Measurements from ENCODE around the gene CREB3L4. TPM values are rescaled to one million over a fixed set of nuclear protein-coding genes. Genes with fewer than 3 reads are reported as not detected.

Gene CREB3L4
- total RNA-seq, 3 donors from 2014 or later = 9.9 to 26.9 (median 23.0) TPM

GRCh38 chr1:153934746-153935145 lies 33.0 kb upstream of the CREB3L4 start:
- TF ChIP-seq, protein P1, sequence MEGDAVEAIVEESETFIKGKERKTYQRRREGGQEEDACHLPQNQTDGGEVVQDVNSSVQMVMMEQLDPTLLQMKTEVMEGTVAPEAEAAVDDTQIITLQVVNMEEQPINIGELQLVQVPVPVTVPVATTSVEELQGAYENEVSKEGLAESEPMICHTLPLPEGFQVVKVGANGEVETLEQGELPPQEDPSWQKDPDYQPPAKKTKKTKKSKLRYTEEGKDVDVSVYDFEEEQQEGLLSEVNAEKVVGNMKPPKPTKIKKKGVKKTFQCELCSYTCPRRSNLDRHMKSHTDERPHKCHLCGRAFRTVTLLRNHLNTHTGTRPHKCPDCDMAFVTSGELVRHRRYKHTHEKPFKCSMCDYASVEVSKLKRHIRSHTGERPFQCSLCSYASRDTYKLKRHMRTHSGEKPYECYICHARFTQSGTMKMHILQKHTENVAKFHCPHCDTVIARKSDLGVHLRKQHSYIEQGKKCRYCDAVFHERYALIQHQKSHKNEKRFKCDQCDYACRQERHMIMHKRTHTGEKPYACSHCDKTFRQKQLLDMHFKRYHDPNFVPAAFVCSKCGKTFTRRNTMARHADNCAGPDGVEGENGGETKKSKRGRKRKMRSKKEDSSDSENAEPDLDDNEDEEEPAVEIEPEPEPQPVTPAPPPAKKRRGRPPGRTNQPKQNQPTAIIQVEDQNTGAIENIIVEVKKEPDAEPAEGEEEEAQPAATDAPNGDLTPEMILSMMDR (IDR thresholded peaks at IDR 0.05) = no peak
- DNase-seq = peak in 1 of 3 donors; percentile 34
- Histone ChIP-seq H3K36me3 (ENCODE audit: low read depth) (peaks cover 7% of the 10 kb centered on the region), H3K9me3 (no peaks in the 10 kb centered on the region), H3K4me3 (no peak overlapping the region), H3K4me1 (ENCODE audit: low read depth) (no peaks in the 10 kb centered on the region)
- intact Hi-C loops (cut with DNase I, micrococcal nuclease) = no loop called here
- no peak for ATAC-seq

DNA sequence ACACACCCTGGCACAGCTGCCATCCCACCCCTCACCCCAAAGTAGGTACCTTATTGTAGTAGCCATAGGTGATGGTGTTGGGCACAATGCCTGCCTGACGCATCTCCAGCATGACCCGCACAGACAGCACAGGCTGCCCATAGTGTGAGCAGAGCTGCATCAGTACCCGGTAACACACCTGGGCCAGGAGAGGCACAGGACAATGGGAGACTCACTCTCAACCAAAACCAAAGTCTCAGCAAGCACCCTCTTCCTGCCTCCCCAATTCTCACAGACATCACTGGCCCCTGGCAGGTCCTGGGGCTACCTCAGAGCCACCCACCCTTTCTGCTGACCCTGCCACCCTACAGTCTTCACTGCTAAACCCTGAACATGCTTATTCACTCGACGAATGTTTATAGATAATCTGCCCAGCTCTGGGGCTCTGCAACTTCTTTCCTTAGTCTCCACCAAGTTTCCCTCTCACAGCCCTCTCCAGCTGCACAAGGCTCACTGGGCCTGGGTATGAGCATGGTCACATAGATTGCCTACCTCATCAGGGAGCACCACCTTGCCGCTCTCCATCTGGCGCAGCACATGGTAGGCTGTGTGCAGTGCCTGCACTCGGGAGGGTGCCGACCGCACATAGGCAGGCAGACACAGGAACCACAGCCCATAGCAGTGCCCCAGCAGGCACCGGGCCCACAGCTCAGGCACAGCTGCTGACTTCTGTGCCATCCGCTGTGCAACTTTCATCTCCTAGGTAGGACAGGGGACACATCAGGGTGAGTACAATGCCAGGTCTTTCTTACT lies 31.5 kb upstream of the CREB3L4 start:
- DNase-seq = peak in 1 of 3 donors; percentile 33
- Histone ChIP-seq H3K9me3 (no peaks in the 10 kb centered on the region), H3K4me3 (no peak overlapping the region), H3K4me1 (ENCODE audit: low read depth) (no peaks in the 10 kb centered on the region), H3K36me3 (ENCODE audit: low read depth) (peaks cover 7% of the 10 kb centered on the region)
- no peak for ATAC-seq
- intact Hi-C loops (cut with DNase I, micrococcal nuclease) = no loop called here
- TF ChIP-seq, protein P1 (IDR thresholded peaks at IDR 0.05) = no peak

- Histone ChIP-seq H3K4me3 (no peak overlapping the region), H3K4me1 (ENCODE audit: low read depth) (no peaks in the 10 kb centered on the region), H3K9me3 (no peaks in the 10 kb centered on the region), H3K36me3 (ENCODE audit: low read depth) (peaks cover 7% of the 10 kb centered on the region)
- ATAC-seq (no peak), DNase-seq (no peak)
- TF ChIP-seq, protein P1 (IDR thresholded peaks at IDR 0.05) = no peak
- intact Hi-C loops (cut with DNase I, micrococcal nuclease) = no loop called here
Observed at GRCh38 chr1:153937331-153937730, 30.4 kb upstream of the CREB3L4 start.

DNA sequence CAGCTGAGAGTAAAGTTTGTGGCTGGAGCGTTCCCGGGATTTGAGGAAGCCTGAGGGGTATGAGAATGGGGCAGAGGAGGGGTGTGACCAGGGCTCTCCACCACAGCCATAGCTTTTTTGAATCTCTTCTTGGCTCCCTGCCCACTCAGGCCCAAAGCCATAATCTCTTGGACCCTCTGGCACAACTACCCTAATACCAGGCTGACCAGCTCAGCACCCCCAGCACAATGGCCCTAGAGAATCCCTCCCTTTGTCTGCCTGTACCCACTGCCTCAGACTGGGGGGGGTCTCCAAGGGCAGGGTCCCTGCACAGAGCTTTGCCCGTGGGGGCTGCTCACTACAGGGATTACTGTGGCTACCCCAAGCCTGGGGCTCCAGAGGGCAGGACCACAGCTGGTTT lies 28.7 kb upstream of the CREB3L4 start:
- TF ChIP-seq, protein P1 (IDR thresholded peaks at IDR 0.05) = no peak
- intact Hi-C loops (cut with DNase I, micrococcal nuclease) = no loop called here
- Histone ChIP-seq H3K36me3 (ENCODE audit: low read depth) (peaks cover 6% of the 10 kb centered on the region), H3K9me3 (no peaks in the 10 kb centered on the region), H3K4me3 (no peak overlapping the region), H3K4me1 (ENCODE audit: low read depth) (no peaks in the 10 kb centered on the region)
- ATAC-seq = no peak
- no peak for DNase-seq

- no peak for DNase-seq
- H3K4me1 ChIP-seq (ENCODE audit: low read depth) = no peaks in the 10 kb centered on the region
- no peak overlapping the region for H3K4me3 ChIP-seq
- intact Hi-C loops (cut with DNase I, micrococcal nuclease) = no loop called here
- ATAC-seq = no peak
- H3K9me3 ChIP-seq = no peaks in the 10 kb centered on the region
- TF ChIP-seq, protein P1 (IDR thresholded peaks at IDR 0.05) = no peak
- H3K36me3 ChIP-seq (ENCODE audit: low read depth) = peaks cover 4% of the 10 kb centered on the region
Observed at GRCh38 chr1:153939476-153939875, 28.2 kb upstream of the CREB3L4 start.
